IMR-90 (cell line): Measurements from ENCODE around the gene HMGCS2. TPM values are rescaled to one million over a fixed set of nuclear protein-coding genes. Genes with fewer than 3 reads are reported as not detected.

Source experiments
- ATAC-seq: fragments of 200-7000 bp; cut with Tn5 transposase; 2 replicates; pipeline ENCODE4 v1.9.1; 2020; ENCODE audit warnings: low read depth, mild to moderate bottlenecking, moderate library complexity
- BruUV-seq: library from RNA; stranded (reverse); fragments of 400-500 nt; replicated peaks from 2 replicates; lab custom pipeline; 2021; lab: Mats Ljungman, UMichigan
- CTCF ChIA-PET: fragments of 300-600 bp; formaldehyde crosslinking; extraction: SDS; loops from one replicate; lab custom pipeline; 2021; ENCODE audit warnings: antibody characterized with exemption; lab: Yijun Ruan, JAX
- POLR2A ChIA-PET: fragments of 300-600 bp; sonication (Branson Sonifier 250); formaldehyde crosslinking; loops from one replicate; lab custom pipeline; 2022; ENCODE audit warnings: antibody characterized with exemption; ENCODE audit not compliant: unreplicated experiment; lab: Charles Lee
- DNase-seq: peaks from one replicate; pipeline ENCODE4 v3.0.0; 2013
- H2AFZ ChIP-seq: replicated peaks from 2 replicates; pipeline ENCODE3; 2013; ENCODE audit warnings: low read length, mild to moderate bottlenecking; ENCODE audit not compliant: poor library complexity
- H2AK5ac ChIP-seq: 2 replicates; pipeline ENCODE4 v1.6.1; 2013; ENCODE audit warnings: low read depth, low read length, inconsistent platforms
- H2AK9ac ChIP-seq: replicated peaks from 2 replicates; pipeline ENCODE3; 2013; ENCODE audit warnings: mild to moderate bottlenecking, low read depth, low read length, moderate library complexity; ENCODE audit not compliant: poor library complexity
- H2BK120ac ChIP-seq: 2 replicates; pipeline ENCODE4 v1.6.1; 2013; ENCODE audit warnings: low read depth, low read length, inconsistent platforms
- H2BK15ac ChIP-seq: 3 replicates; pipeline ENCODE4 v1.6.1; 2013; ENCODE audit warnings: low read depth, low read length, inconsistent platforms
- H2BK20ac ChIP-seq: 2 replicates; pipeline ENCODE4 v1.6.1; 2013; ENCODE audit warnings: low read depth, mild to moderate bottlenecking, inconsistent platforms, low read length, moderate library complexity
- H2BK5ac ChIP-seq: 2 replicates; pipeline ENCODE4 v1.6.1; 2013; ENCODE audit warnings: mild to moderate bottlenecking, low read depth, low read length, inconsistent platforms; ENCODE audit not compliant: poor library complexity, severe bottlenecking
- H3K14ac ChIP-seq: replicated peaks from 2 replicates; pipeline ENCODE4 v1.6.1; 2013; ENCODE audit warnings: low read depth, low read length, inconsistent platforms
- H3K18ac ChIP-seq: 2 replicates; pipeline ENCODE4 v1.6.1; 2013; ENCODE audit warnings: low read depth, low read length, control low read depth
- H3K23ac ChIP-seq: 2 replicates; pipeline ENCODE4 v1.6.1; 2013; ENCODE audit warnings: low read depth, low read length, inconsistent platforms
- H3K27ac ChIP-seq: 2 replicates; pipeline ENCODE4 v1.5.1; 2013; ENCODE audit warnings: mild to moderate bottlenecking, control low read depth, low read length; ENCODE audit not compliant: insufficient read depth
- H3K27me3 ChIP-seq: 2 replicates; pipeline ENCODE4 v1.6.1; 2013; ENCODE audit warnings: low read length; ENCODE audit not compliant: control insufficient read depth, insufficient read depth
- H3K36me3 ChIP-seq: 2 replicates; pipeline ENCODE4 v1.6.1; 2013; ENCODE audit warnings: low read length, mixed read lengths; ENCODE audit not compliant: control insufficient read depth, insufficient read depth
- H3K4ac ChIP-seq: 2 replicates; pipeline ENCODE4 v1.6.1; 2013; ENCODE audit warnings: low read depth, low read length, inconsistent platforms
- H3K4me1 ChIP-seq: 2 replicates; pipeline ENCODE4 v1.6.1; 2013; ENCODE audit warnings: low read length, mixed read lengths; ENCODE audit not compliant: control insufficient read depth, insufficient read depth
- H3K4me2 ChIP-seq: 2 replicates; pipeline ENCODE4 v1.6.1; 2013; ENCODE audit warnings: low read depth, mild to moderate bottlenecking, control low read depth, low read length, moderate library complexity
- H3K4me3 ChIP-seq: 2 replicates; pipeline ENCODE4 v1.5.1; 2013; ENCODE audit warnings: low read depth, mild to moderate bottlenecking, control low read depth, low read length, moderate library complexity; ENCODE audit not compliant: insufficient read depth
- H3K56ac ChIP-seq: 2 replicates; pipeline ENCODE4 v1.6.1; 2013; ENCODE audit warnings: low read length, inconsistent platforms; ENCODE audit not compliant: insufficient read depth; ENCODE audit errors: extremely low read depth
- H3K79me1 ChIP-seq, 2 experiments: 2 replicates each; pipeline ENCODE4 v1.6.1; 2013; ENCODE audit warnings: low read length in 2 of 2, inconsistent platforms in 1 of 2, low read depth in 1 of 2
- H3K9ac ChIP-seq: 2 replicates; pipeline ENCODE4 v1.6.1; 2013; ENCODE audit warnings: low read depth, low read length, control low read depth
- H3K9me1 ChIP-seq: 2 replicates; pipeline ENCODE4 v1.6.1; 2013; ENCODE audit warnings: low read length, inconsistent platforms; ENCODE audit not compliant: insufficient read depth
- H3K9me3 ChIP-seq: 2 replicates; pipeline ENCODE4 v1.6.1; 2013; ENCODE audit warnings: low read length; ENCODE audit not compliant: control insufficient read depth, insufficient read depth
- H4K20me1 ChIP-seq: 2 replicates; pipeline ENCODE4 v1.6.1; 2013; ENCODE audit warnings: low read length, inconsistent platforms; ENCODE audit not compliant: insufficient read depth
- H4K5ac ChIP-seq: 2 replicates; pipeline ENCODE4 v1.6.1; 2013; ENCODE audit warnings: mild to moderate bottlenecking, low read depth, low read length, control low read depth
- H4K8ac ChIP-seq, 2 experiments: 2 replicates each; pipeline ENCODE4 v1.6.1; 2013; ENCODE audit warnings: low read depth in 2 of 2, low read length in 2 of 2, control low read depth in 1 of 2, inconsistent platforms in 1 of 2
- H4K91ac ChIP-seq: 2 replicates; pipeline ENCODE4 v1.6.1; 2013; ENCODE audit warnings: low read depth, low read length, inconsistent platforms; ENCODE audit not compliant: insufficient read depth
- BHLHE40 ChIP-seq: fragments of 150-350 bp; IDR thresholded peaks from 2 replicates; pipeline ENCODE4 v1.6.1; 2016; ENCODE audit warnings: mild to moderate bottlenecking, low read depth, low read length
- CEBPB ChIP-seq: IDR thresholded peaks from 2 replicates; pipeline ENCODE4 v1.6.1; 2012; ENCODE audit warnings: low read depth, low read length, improper control_type of control experiment
- CHD1 ChIP-seq: IDR thresholded peaks from 2 replicates; pipeline ENCODE4 v1.6.1; 2012; ENCODE audit warnings: low read depth, low read length, improper control_type of control experiment
- CTCF ChIP-seq: conservative IDR thresholded peaks from 2 replicates; pipeline ENCODE4 v1.5.1; 2012; ENCODE audit warnings: mild to moderate bottlenecking, low read depth, low read length, improper control_type of control experiment
- ELK1 ChIP-seq: fragments of 150-350 bp; IDR thresholded peaks from 2 replicates; pipeline ENCODE4 v1.6.1; 2016; ENCODE audit warnings: low read depth, mild to moderate bottlenecking, low read length, moderate library complexity, borderline replicate concordance
- FOS ChIP-seq: fragments of 150-350 bp; IDR thresholded peaks from 2 replicates; pipeline ENCODE4 v1.6.1; 2016; ENCODE audit warnings: low read depth, low read length
- MAFK ChIP-seq: IDR thresholded peaks from 2 replicates; pipeline ENCODE4 v1.6.1; 2012; ENCODE audit warnings: low read depth, low read length, improper control_type of control experiment
- MAZ ChIP-seq: IDR thresholded peaks from 2 replicates; pipeline ENCODE4 v1.6.1; 2012; ENCODE audit warnings: low read depth, mild to moderate bottlenecking, low read length, improper control_type of control experiment, moderate library complexity, borderline replicate concordance
- MXI1 ChIP-seq: IDR thresholded peaks from 2 replicates; pipeline ENCODE4 v1.6.1; 2012; ENCODE audit warnings: low read depth, mild to moderate bottlenecking, low read length, moderate library complexity, borderline replicate concordance
- NFE2L2 ChIP-seq: fragments of 150-350 bp; IDR thresholded peaks from 2 replicates; pipeline ENCODE4 v1.6.1; 2016; ENCODE audit warnings: low read depth, mild to moderate bottlenecking, low read length
- POLR2A ChIP-seq: IDR thresholded peaks from 2 replicates; pipeline ENCODE4 v1.6.1; 2012; ENCODE audit warnings: mild to moderate bottlenecking, low read depth, low read length
- RAD21 ChIP-seq: IDR thresholded peaks from 2 replicates; pipeline ENCODE4 v1.6.1; 2012; ENCODE audit warnings: low read length, improper control_type of control experiment
- RCOR1 ChIP-seq: IDR thresholded peaks from 2 replicates; pipeline ENCODE4 v1.6.1; 2012; ENCODE audit warnings: mild to moderate bottlenecking, low read length, improper control_type of control experiment; ENCODE audit not compliant: insufficient replicate concordance
- RFX5 ChIP-seq: IDR thresholded peaks from 2 replicates; pipeline ENCODE4 v1.8.0; 2012; ENCODE audit warnings: low read depth, mild to moderate bottlenecking, low read length, moderate library complexity
- SMC3 ChIP-seq: fragments of 150-350 bp; IDR thresholded peaks from 2 replicates; pipeline ENCODE4 v1.6.1; 2016; ENCODE audit warnings: low read depth, mild to moderate bottlenecking, antibody characterized with exemption, low read length, moderate library complexity
- USF2 ChIP-seq: fragments of 150-350 bp; IDR thresholded peaks from 2 replicates; pipeline ENCODE4 v1.6.1; 2017; ENCODE audit warnings: mild to moderate bottlenecking, antibody characterized with exemption, low read length, low read depth
- WGBS, 2 experiments: methylation state at CpG; one replicate each; pipeline versions ENCODE4 v1.1.5 to v1.1.7; 2013; ENCODE audit warnings: missing lambda C conversion rate in 2 of 2; ENCODE audit not compliant: insufficient read length in 1 of 2; ENCODE audit errors: extremely low coverage in 2 of 2; 5-methylcytosine and 5-hydroxymethylcytosine counted together
- dilution Hi-C: fragments of 300-500 bp; cut with HindIII; formaldehyde crosslinking; loops from one replicate; pipeline ENCODE4 v1.14.3; 2018; ENCODE audit warnings: low sequenced_read_pairs; ENCODE audit not compliant: unreplicated experiment
- in situ Hi-C: fragments of 300-500 bp; cut with MboI; formaldehyde crosslinking; loops from 3 replicates; pipeline ENCODE4 v1.14.3; 2019; ENCODE audit warnings: low sequenced_read_pairs, inconsistent platforms, mixed read lengths
- intact Hi-C: fragments of 100-400 bp; cut with micrococcal nuclease; formaldehyde crosslinking; loops from 2 replicates; pipeline ENCODE4 v1.10.0; 2022
- polyA plus RNA-seq, 3 experiments: library from polyadenylated mRNA; depleted of rRNA; stranded (reverse); fragments of >200 nt; gene quantifications; 2 replicates each; pipeline ENCODE4 v1.2.3, GENCODE V29; 2012; ENCODE audit warnings: low replicate concordance in 1 of 3
- total RNA-seq: library from RNA; depleted of rRNA; stranded (reverse); fragments of >200 nt; gene quantifications from 2 replicates; pipeline ENCODE4 v1.2.3, GENCODE V29; 2012

The HMGCS2 gene
- total and polyA plus RNA-seq, 2 of the 4 experiments (the other 2 are of a cell fraction), result not detected

GRCh38 chr1:119815928-119816327 is 47.2 kb upstream of the HMGCS2 start:
- Histone ChIP-seq H4K91ac (peak overlapping the region; percentile 58), H3K4me1 (peaks cover 6% of the 10 kb centered on the region; the same call in 1 of the 2 replicates), H2BK20ac (peak overlapping the region; percentile 75; the same call in 1 of the 2 replicates), H3K9me1 (peaks cover 3% of the 10 kb centered on the region; the same call in 1 of the 2 replicates), H3K56ac (no peak overlapping the region), H3K9ac (no peak overlapping the region), H4K20me1 (no peaks in the 10 kb centered on the region), H3K23ac (no peak overlapping the region; the same call in 1 of the 2 replicates), H2AK9ac (no peak overlapping the region), H3K36me3 (no peaks in the 10 kb centered on the region), H4K8ac (peak overlapping the region; percentile 32 to 56; a peak in 2 of 4 replicates), H3K27ac (no peak overlapping the region), H2BK5ac (peak overlapping the region; percentile 9), H3K18ac (peak overlapping the region; percentile 53; the same call in 1 of the 2 replicates), H4K5ac (peak overlapping the region; percentile 22; the same call in 1 of the 2 replicates), H2AK5ac (peak overlapping the region; percentile 56; the same call in 1 of the 2 replicates), H3K4ac (peak overlapping the region; percentile 67; the same call in 1 of the 2 replicates), H3K4me2 (no peak overlapping the region), H3K79me1 (no peaks in the 10 kb centered on the region), H2BK15ac (peak overlapping the region; percentile 52), H3K4me3 (no peak overlapping the region), H2BK120ac (peak overlapping the region; percentile 50), H3K27me3 (no peaks in the 10 kb centered on the region), H2AFZ (no peak overlapping the region), H3K9me3 (no peaks in the 10 kb centered on the region), H3K14ac (peak overlapping the region; percentile 3; the same call in 1 of the 2 replicates)
- intact Hi-C loops, result no loop called here
- ATAC-seq, result no peak
- 75% methylated on average over 1 of the region's 7 CpGs; no CpG with 5 or more reads in 1 of the 2 experiments for WGBS, 2 experiments
- in situ Hi-C loops, result loop anchor here (10.0 kb wide), 1 partner anchor 61 kb away; no protein-coding TSS in a partner anchor
- dilution Hi-C loops, result no loop called here
- no TSS peak for BruUV-seq
- CTCF ChIA-PET, result interaction anchor here (0.6 to 0.9 kb wide), 2 partner anchors 51 to 57 kb away, joined by 3 to 6 read pairs; no protein-coding TSS in a partner anchor
- POLR2A ChIA-PET, result no interaction called here
- TF ChIP-seq RFX5 (no peak), MAZ (no peak), RAD21 (no peak), BHLHE40 (no peak), CEBPB (no peak), FOS (no peak), NFE2L2 (no peak), ELK1 (no peak), CHD1 (no peak), USF2 (no peak), CTCF (no peak), SMC3 (no peak), RCOR1 (no peak), MXI1 (no peak), POLR2A (no peak), MAFK (no peak)
- no peak for DNase-seq
